ENCODE measurements around the gene HERPUD1.

HERPUD1 gene

GRCh38 chr16:56950455-56950854 is 18.5 kb downstream of the HERPUD1 start:
- TF ChIP-seq REST (IDR thresholded peaks at IDR 0.05; ENCODE audit: insufficient read depth in 1 of 2, low read depth in 2 of 2, low read length in 2 of 2) (no peak), POLR2AphosphoS5 (IDR thresholded peaks at IDR 0.05; ENCODE audit: low read depth, low read length) (no peak), TAF1 (IDR thresholded peaks at IDR 0.05; ENCODE audit: borderline replicate concordance, insufficient read depth, low read length) (no peak), FOXP2 (optimal IDR thresholded peaks at IDR 0.05; ENCODE audit: borderline replicate concordance, extremely low read depth, extremely low read length, insufficient read depth) (no peak), SIN3A (IDR thresholded peaks at IDR 0.05; ENCODE audit: borderline replicate concordance, insufficient read depth, low read length) (no peak)

- TF ChIP-seq SIN3A (IDR thresholded peaks at IDR 0.05; ENCODE audit: borderline replicate concordance, insufficient read depth, low read length), result no peak
- no peak for TF ChIP-seq REST (IDR thresholded peaks at IDR 0.05; ENCODE audit: insufficient read depth in 1 of 2, low read depth in 2 of 2, low read length in 2 of 2)
- no peak for TF ChIP-seq TAF1 (IDR thresholded peaks at IDR 0.05; ENCODE audit: borderline replicate concordance, insufficient read depth, low read length)
Observed at GRCh38 chr16:56950881-56951771, 19.2 kb downstream of the HERPUD1 start.

GRCh38 chr16:56953006-56953405 is 21.1 kb downstream of the HERPUD1 start:
- no peak for TF ChIP-seq POLR2AphosphoS5 (IDR thresholded peaks at IDR 0.05; ENCODE audit: low read depth, low read length)

- TF ChIP-seq TAF1 (IDR thresholded peaks at IDR 0.05; ENCODE audit: borderline replicate concordance, insufficient read depth, low read length) (no peak), POLR2AphosphoS5 (IDR thresholded peaks at IDR 0.05; ENCODE audit: low read depth, low read length) (no peak), REST (IDR thresholded peaks at IDR 0.05; ENCODE audit: insufficient read depth in 1 of 2, low read depth in 2 of 2, low read length in 2 of 2) (no peak), SIN3A (IDR thresholded peaks at IDR 0.05; ENCODE audit: borderline replicate concordance, insufficient read depth, low read length) (no peak), FOXP2 (optimal IDR thresholded peaks at IDR 0.05; ENCODE audit: borderline replicate concordance, extremely low read depth, extremely low read length, insufficient read depth) (no peak)
Observed at GRCh38 chr16:56956076-56956475, 24.1 kb downstream of the HERPUD1 start.

- TF ChIP-seq FOXP2 (optimal IDR thresholded peaks at IDR 0.05; ENCODE audit: borderline replicate concordance, extremely low read depth, extremely low read length, insufficient read depth), result no peak
Observed at GRCh38 chr16:56956756-56957155, 24.8 kb downstream of the HERPUD1 start.

GRCh38 chr16:56960681-56961281 is 28.8 kb downstream of the HERPUD1 start:
- TF ChIP-seq REST (IDR thresholded peaks at IDR 0.05; ENCODE audit: insufficient read depth in 1 of 2, low read depth in 2 of 2, low read length in 2 of 2) (no peak), TAF1 (IDR thresholded peaks at IDR 0.05; ENCODE audit: borderline replicate concordance, insufficient read depth, low read length) (no peak), POLR2AphosphoS5 (IDR thresholded peaks at IDR 0.05; ENCODE audit: low read depth, low read length) (no peak), FOXP2 (optimal IDR thresholded peaks at IDR 0.05; ENCODE audit: borderline replicate concordance, extremely low read depth, extremely low read length, insufficient read depth) (no peak), SIN3A (IDR thresholded peaks at IDR 0.05; ENCODE audit: borderline replicate concordance, insufficient read depth, low read length) (no peak)

All from PFSK-1 (cell line).